Breast epithelium (tissue), 3 donors: Measurements from ENCODE around the gene SOS2.

Experiments used
- CTCF ChIP-seq, 3 donors: fragments of 450-650 bp; IDR thresholded peaks; one replicate each; pipeline ENCODE4 v1.5.1; 2016 to 2017; ENCODE audit warnings: antibody characterized with exemption in 3 of 3, mild to moderate bottlenecking in 3 of 3, moderate library complexity in 3 of 3
- POLR2A ChIP-seq: fragments of 450-650 bp; IDR thresholded peaks from one replicate; pipeline ENCODE4 v1.6.1; 2016; ENCODE audit warnings: antibody characterized with exemption, mild to moderate bottlenecking, moderate library complexity

GRCh38 chr14:50265029-50265428, 33.7 kb upstream of the SOS2 start:
- TF ChIP-seq CTCF (IDR thresholded peaks at IDR 0.05) (no peak), POLR2A (no peak)
